ENCODE data around the gene DBNDD1.

DBNDD1 gene

GRCh38 chr16:89958068-89958467 is 61.2 kb downstream of the DBNDD1 start:
- DNase-seq = no peak

GRCh38 chr16:89957216-89957785 is 62.0 kb downstream of the DBNDD1 start:
- DNase-seq = no peak

- no peak for DNase-seq
Measured at GRCh38 chr16:89956505-89957215, 62.6 kb downstream of the DBNDD1 start.

GRCh38 chr16:89955001-89955685 is 64.1 kb downstream of the DBNDD1 start:
- DNase-seq = no peak
